GM12801 (cell line): Measurements from ENCODE around the gene MMP28.

Experiments used
- TF ChIP-seq, protein P1 (sequence below): IDR thresholded peaks from one replicate; pipeline ENCODE4 v1.5.1; 2011; ENCODE audit warnings: control low read depth; ENCODE audit not compliant: insufficient read length; ENCODE audit errors: extremely low read depth

Gene MMP28

DNA sequence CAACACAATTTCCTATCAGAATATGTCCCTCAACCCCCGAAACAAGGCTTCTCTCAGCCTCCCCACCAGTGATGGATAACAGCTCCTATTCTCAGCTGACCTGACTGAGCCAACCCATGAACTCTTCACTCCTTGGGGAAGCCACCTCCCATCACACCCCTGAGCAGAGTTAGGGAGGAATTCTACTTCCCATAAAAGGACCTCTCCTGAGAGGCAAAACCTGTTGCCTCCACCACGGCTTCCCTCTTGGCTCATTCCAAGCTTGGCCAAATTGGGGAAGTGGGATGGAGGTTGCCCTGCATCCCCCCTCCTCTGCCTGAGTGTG is 69.7 kb downstream of the MMP28 start:
- TF ChIP-seq, protein P1, sequence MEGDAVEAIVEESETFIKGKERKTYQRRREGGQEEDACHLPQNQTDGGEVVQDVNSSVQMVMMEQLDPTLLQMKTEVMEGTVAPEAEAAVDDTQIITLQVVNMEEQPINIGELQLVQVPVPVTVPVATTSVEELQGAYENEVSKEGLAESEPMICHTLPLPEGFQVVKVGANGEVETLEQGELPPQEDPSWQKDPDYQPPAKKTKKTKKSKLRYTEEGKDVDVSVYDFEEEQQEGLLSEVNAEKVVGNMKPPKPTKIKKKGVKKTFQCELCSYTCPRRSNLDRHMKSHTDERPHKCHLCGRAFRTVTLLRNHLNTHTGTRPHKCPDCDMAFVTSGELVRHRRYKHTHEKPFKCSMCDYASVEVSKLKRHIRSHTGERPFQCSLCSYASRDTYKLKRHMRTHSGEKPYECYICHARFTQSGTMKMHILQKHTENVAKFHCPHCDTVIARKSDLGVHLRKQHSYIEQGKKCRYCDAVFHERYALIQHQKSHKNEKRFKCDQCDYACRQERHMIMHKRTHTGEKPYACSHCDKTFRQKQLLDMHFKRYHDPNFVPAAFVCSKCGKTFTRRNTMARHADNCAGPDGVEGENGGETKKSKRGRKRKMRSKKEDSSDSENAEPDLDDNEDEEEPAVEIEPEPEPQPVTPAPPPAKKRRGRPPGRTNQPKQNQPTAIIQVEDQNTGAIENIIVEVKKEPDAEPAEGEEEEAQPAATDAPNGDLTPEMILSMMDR, result no peak

DNA sequence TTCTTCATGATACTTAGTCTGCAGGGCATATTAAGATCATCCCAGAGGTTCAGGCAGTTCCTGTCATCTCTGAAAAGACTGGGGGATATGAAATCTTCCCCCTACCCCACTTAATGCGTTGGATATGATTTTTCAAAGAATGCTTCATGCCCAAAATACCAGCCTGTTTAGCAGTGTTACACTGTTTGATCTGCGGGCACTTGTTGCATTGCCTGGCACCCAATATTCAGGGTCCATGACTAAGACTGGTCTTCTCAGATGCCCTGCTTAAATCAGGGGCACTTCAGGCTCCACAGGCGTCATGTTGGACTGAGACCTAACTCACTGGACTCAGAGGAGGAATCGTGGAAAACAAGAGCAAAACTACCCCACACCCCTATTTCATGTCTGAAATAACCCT is 70.4 kb downstream of the MMP28 start:
- TF ChIP-seq, protein P1, result no peak

DNA sequence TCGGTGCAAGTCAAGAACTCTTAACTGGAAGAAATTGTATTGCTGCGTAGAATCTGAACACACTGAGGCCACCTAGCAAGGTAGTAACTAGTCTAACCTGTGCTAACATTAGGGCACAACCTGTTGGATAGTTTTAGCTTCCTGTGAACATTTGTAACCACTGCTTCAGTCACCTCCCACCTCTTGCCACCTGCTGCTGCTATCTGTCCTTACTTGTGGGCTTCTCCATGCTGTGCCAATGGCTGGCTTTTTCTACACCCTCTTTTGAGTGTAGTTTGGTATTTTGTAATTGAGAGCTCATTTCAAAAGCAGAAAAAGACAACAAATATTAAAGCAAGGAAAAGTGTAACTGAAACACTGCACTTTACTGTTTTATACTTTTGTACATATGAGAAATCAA is 71.7 kb downstream of the MMP28 start:
- TF ChIP-seq, protein P1, result no peak

DNA sequence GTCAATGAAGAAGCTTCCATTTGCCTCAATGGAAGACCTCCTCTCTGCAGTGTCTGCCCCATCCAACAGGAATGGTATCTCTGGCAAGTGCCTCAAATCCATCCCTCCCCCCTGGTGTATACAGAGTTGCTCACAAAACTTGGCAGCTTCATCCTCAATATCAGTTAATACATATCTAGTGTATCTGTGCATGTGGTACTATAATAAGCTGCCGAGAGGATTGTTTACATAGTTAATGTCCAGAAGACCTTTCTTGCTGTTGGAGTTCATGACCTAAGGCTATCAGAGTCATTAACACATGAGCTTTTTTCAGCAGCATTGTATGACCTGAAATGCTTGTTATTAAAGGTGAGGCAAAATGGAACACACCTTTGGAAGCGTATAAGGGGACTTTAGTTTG is 78.0 kb downstream of the MMP28 start:
- TF ChIP-seq, protein P1, result no peak

DNA sequence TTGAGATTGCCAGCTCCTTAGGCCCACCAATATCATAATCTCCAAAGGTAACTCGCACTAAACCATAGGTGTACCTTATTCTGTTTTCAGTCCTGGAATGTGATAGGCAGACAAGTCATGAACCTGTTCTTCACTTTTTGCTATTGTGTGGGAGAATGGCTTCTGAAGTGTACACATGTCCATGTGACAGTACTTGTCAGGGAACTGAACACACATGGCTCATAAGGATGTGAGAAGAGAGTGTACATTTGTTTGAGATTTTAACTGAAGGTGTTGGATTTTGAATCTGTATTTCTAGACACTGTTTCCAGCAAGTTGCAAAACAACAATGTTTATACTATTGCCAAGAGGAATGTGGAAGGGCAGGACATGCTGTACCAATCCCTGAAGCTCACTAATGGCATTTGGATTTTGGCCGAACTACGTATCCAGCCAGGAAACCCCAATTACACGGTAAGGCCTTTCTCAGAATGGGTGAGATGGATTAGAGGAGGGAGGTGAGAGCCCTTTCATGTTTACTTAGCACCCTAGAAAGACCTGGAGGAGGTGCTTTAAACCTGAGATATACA is 78.5 kb downstream of the MMP28 start:
- TF ChIP-seq, protein P1, result no peak

DNA sequence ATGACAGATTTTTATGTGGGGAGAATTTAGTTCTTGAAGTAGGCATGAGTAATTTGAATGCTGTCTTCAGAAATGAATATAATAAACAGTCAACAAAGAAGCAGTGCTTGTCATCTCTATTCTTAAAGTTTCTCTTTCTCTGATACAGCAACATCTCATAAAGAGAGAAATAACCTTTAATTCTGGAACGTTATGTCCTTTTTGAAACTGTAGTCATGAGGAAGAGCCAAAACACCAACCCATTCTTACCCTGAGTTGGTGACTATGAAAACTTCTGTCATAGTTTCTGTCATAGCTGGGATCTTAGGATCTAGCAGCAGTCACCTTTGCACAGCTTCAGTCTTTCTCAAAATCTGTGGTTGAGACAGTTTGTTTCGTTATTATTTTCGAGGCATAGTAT is 79.3 kb downstream of the MMP28 start:
- TF ChIP-seq, protein P1, result no peak
